ENCODE data around the gene CYFIP1. TPM values are rescaled to one million over a fixed set of nuclear protein-coding genes. Genes with fewer than 3 reads are reported as not detected.
A peak's percentile ranks its signal among the peaks of the same experiment; 100 is the strongest.
"Not testable (repeated sequence)": the region's sequence is repeated elsewhere in the genome, so short reads cannot be mapped to it uniquely, and the experiment has no call there.

CYFIP1 gene
- 32.4 TPM for total RNA-seq
- long read RNA-seq, full-length matches to known transcripts = 23 of 44 reads
- long read RNA-seq, partial matches to known transcripts = 18 of 44 reads
- long read RNA-seq, other reads (novel, unspliced or antisense) = 3 of 44 reads

DNA sequence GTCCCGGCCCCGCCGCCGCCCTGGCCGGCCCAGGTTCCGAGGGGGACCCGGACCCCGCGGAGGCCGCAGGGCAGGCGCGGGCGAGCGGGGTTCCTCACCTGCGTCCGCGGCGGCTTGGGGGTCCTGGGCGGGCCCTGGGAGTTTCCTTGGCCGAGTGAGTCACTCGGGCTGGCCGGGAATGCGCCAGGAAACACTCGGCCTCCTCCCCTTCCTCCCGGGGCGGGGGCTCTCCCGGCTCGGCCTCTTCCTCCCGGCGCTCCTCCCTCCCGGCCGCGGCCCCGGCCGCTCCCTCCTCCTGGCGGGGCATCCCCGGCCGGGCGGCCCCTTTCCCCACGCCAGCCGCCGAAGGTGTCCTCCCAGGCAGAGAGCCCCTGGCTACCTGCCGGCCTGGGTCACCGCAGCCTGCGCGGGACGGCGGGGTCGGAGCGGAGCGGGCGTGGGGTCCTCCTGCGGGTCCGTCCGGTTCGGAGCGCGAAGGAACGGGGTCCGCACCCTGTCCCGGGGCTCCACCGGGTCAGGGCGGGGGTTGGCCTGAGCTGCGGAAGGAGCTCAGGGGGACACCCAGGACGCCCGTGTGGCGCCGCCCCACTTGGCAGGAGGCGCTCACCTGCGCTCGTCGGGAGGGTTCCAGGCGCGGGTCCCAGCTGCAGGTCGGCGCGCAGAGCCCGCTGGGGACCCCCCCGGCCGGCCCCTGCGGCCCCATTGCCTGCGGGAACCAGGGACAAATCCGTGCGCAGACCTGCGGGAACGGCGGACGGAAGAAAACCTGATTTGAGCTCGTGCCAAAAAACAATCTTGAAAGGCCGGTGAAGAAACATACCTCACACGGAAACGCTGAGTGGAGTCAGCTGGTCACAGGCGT lies at the start of gene CYFIP1:
Gene CYFIP1, minus strand, starts transcription at position 180 of the 862 bp plus-strand sequence. CDS start 33,083 bp downstream, outside the sequence.
- DNase-seq (peak; percentile 91), ATAC-seq (peak; percentile 98)
- intact Hi-C loops (cut with micrococcal nuclease) = no loop called here

DNA sequence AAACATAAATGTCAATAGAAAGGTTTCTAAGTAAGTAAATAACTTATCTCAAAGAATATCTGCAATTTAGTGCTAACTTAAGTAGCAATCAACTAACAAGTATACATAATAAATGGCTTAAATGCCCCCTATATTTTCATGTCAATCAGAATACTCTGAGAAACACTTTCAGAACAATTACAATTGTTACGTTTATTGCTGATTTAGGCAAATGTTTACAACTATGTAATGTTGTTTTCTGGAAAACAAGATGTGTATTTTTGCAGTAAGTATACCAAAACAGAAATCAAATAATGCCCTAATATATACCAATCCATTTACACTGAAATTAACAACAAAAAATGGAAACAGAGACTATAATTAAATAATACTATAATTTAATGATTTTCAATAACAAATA lies 46.0 kb upstream of the CYFIP1 start:
- no peak for DNase-seq
- no peak for ATAC-seq
- intact Hi-C loops (cut with micrococcal nuclease) = no loop called here

GRCh38 chr15:23022156-23022555 lies 42.0 kb upstream of the CYFIP1 start:
- DNase-seq = no peak
- ATAC-seq = no peak
- intact Hi-C loops (cut with micrococcal nuclease) = no loop called here

DNA sequence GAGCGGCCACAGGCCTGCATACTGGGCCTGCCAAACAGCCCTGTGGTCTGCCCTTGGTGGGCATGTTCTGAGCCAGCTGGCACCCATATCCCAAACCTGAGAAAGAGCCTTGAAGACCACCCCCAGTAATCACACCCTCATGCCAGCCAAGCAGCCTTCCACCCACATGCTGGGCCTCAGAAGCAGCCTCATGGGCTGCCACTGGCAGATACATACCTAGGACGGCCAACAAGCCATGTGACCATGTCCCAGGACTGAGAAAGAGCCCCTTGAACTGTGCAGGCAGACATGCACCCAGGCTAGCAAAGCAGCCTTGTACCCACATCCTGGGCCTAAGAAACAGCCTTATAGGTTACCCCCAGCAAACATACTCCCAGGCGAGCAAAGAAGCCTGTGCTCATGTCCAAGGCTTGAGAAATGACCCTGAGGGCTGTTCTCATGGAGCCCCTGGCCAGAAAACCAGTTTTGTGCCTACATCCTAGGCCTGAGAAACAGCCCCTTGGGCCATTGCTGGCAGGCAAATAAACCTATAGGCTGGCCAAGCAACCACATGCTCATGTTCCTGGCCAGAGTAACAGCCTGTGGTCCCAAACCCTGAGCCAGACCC lies 34.3 kb upstream of the CYFIP1 start:
- no peak for DNase-seq
- no peak for ATAC-seq
- intact Hi-C loops (cut with micrococcal nuclease) = no loop called here

DNA sequence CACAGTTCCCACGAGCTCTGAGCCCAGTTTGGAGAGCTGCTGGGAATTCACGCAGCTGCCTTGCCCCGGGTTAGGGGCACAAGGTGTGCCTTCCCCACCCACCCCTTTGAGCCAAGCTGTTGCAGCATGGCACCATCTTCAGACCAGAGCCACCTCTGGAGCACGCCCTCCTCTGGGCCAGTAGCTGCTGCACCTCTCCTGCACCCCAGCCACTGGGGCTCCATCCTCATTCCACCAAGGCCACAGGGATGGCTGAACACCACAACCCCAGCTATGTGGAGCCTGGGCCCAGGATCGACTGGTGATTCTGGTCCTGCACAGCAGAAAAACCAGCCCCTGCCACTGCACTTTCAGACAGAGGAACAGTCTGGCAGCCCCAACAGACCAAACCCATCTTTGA lies 33.5 kb upstream of the CYFIP1 start:
- intact Hi-C loops (cut with micrococcal nuclease) = no loop called here
- DNase-seq = no peak
- no peak for ATAC-seq

DNA sequence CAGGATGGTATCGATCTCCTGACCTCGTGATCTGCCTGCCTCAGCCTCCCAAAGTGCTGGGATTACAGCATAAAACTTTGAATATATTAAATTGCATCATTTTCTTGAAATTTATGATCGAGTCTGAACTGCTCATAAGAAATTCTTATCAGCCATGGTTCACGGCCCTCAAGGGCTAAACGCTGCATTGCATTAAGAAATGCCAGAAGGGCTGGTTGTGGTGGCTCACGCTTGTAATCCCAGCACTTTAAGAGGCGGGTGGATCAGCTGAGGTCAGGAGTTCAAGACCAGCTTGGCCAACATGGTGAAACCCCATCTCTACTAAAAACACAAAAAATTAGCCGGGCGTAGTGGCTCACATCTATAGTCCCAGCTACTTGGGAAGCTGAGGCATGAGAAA lies 32.4 kb upstream of the CYFIP1 start:
- ATAC-seq; intact Hi-C loops (cut with micrococcal nuclease); DNase-seq: not testable (repeated sequence)

GRCh38 chr15:23003736-23004135 lies 23.6 kb upstream of the CYFIP1 start:
- intact Hi-C loops (cut with micrococcal nuclease) = no loop called here
- DNase-seq = no peak
- no peak for ATAC-seq

DNA sequence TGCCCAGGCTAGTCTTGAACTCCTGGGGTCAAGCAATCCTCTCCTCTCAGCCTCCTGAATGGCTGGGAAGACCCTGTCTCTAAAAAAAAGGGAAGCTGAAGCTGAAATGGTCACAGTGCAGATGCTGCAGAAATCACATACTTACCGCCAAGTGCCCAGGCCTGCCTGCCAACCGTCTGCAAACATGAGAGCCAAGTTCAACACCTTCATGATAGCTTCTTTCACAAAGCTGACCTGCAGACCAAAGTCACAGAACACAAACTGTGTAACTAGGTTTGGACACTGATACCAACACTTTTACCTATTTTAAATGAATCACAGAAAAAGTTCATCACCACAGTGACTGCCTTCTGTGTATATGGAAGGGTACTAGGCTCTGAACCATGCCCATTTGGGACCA lies 22.8 kb upstream of the CYFIP1 start:
- DNase-seq (peak; percentile 43), ATAC-seq (peak; percentile 76)
- intact Hi-C loops (cut with micrococcal nuclease) = no loop called here

DNA sequence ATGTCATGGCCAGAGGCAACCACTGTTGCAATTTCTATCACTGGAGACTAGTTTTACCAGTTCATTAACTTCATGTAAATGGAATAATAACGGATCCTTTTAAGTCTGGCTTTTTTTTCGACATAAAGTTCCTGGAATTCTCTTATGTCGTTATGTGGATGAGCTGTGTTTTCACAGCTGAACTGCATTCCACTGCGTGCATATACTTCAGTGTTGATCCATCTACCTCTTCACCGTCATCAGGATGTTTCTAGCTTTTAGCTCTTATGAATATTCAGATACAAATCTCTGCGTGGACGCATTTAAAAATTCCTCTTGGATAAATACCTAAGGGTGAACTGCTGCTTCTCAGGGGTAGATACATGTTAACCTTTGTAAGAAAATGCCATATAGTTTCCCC lies 15.6 kb upstream of the CYFIP1 start:
- DNase-seq = no peak
- intact Hi-C loops (cut with micrococcal nuclease) = no loop called here

GRCh38 chr15:22992024-22992326 lies 11.8 kb upstream of the CYFIP1 start:
- no peak for DNase-seq
- ATAC-seq = no peak
- intact Hi-C loops (cut with micrococcal nuclease) = no loop called here

More for the DNA sequence above, 15.6 kb upstream of the CYFIP1 start:
- ATAC-seq = no peak

DNA sequence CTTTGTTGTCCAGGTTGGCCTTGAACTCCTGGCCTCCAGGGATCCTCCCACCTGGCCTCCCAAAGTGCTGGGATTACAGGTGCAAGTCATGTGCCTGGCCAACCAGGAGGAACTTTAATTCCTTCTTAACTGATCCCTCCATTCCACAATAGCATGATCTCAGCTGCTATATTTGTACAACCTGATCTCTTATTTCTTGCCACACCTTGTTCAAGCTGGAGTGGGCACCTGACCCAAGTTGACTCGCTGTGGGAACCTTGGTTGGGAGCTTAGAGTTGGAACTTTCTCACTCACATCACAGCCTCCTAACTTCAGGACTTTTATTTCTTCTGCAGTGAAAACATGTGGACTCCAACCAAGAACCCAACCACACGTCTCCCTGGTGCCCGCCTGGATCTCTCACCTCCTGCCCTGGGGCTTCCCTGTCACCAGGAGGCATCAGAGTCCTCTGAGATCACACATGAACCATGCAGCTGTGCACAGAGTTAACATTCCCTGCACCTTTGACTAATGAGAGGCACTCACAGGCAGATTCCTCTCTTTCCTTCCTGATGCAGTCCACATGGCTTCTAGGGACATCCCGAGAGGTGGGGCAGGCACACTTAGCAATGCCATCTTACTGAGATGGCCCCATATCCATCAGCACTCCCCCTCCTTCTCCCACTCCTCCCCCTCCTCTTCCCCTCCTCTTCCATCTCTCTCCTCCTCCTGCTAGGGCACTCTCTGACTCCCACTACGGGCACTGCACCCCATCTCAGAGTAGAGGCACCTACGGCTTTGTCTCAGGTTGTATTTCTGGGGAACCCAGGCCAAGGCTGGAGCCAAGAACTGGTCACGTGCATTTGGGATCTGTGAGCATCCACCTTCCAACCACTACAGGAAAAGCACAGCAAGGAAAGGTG lies 9.7 kb upstream of the CYFIP1 start:
- intact Hi-C loops (cut with micrococcal nuclease) = no loop called here
- ATAC-seq = no peak

DNA sequence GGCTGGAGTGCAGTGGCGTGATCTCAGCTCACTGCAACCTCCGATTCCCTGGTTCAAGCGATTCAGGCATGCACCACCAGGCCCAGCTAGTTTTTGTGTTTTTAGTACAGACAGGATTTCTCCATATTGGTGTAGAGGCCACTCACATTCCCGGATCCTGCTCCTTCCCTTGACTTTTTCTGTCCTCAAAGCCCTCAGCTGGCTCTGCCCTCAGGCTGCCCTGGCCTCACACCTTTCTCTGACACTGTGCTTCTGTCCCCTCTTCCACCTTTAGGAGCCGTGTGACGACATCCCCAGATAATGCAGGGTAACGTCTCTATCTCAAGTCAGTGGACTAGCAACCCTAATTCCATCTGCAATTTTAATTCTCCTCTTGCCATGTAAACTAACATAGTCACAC lies 8.6 kb upstream of the CYFIP1 start:
- ATAC-seq (no peak), DNase-seq (no peak)
- intact Hi-C loops (cut with micrococcal nuclease) = no loop called here

More for the DNA sequence above, 9.7 kb upstream of the CYFIP1 start:
- no peak for DNase-seq

GRCh38 chr15:22981931-22982330 lies 1.8 kb upstream of the CYFIP1 start:
- DNase-seq; intact Hi-C loops (cut with micrococcal nuclease); ATAC-seq: not testable (repeated sequence)

GRCh38 chr15:22981051-22981840 lies 1.1 kb upstream of the CYFIP1 start:
- intact Hi-C loops (cut with micrococcal nuclease) = no loop called here
- ATAC-seq = no peak
- no peak for DNase-seq

DNA sequence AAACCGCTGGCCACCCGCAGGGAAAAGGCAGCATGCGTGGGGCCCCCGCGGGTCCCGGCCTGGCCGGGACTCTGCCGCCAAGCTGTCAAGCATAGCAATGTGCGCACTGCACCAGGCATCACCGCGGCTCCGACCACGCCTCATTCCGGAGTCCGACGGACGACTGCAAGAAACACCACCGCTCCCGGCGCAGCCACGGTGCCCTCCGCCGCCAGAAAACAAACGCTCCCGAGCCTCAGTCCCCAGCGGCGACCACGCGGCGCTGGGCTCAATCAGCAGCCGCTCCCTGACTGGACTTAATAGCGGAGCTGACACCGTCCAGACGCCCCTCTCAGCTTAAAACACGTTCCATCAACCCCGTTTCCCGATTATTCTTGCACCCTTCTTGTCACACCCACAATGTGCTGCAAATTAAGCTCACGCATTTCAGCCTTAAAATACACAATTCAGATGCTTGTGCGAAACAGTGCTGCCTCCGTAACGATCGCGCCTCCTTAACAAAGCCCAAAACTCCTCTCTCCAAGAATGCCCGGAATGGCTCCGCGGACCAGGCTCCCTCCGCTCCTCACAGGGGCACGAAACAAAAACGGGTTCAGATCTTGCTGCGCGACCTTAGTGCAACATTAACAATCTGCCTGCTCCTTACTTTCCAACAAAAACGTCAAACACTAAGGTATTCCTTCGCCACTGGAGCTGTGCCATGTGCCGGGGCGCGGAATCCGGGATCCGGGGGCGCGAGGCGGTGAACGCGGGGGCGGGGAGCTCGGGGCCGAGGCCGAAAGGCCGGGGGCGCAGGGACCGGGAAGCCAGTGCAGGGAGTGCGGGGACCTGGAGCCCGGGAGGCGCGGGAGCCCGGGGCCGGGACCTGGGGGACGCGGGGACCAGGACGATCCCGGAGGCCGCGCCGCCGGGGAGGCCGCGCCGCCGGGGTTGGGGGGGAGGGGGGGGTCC lies 655 bp downstream of the CYFIP1 start:
- peak; percentile 78 for DNase-seq
- peak; percentile 54 for ATAC-seq
- intact Hi-C loops (cut with micrococcal nuclease) = no loop called here

GRCh38 chr15:22978691-22979237 lies 1.4 kb downstream of the CYFIP1 start:
- ATAC-seq (peak; percentile 7), DNase-seq (no peak)
- intact Hi-C loops (cut with micrococcal nuclease) = no loop called here

- no peak for DNase-seq
- peak; percentile 49 for ATAC-seq
- intact Hi-C loops (cut with micrococcal nuclease) = no loop called here
Measured at GRCh38 chr15:22974745-22975144, 5.4 kb downstream of the CYFIP1 start.

All from left ventricle myocardium superior (tissue), 1 donor.